K562 (cell line): ENCODE results near the gene PGBD4. TPM values are rescaled to one million over a fixed set of nuclear protein-coding genes. Genes with fewer than 3 reads are reported as not detected.
A peak's percentile ranks its signal among the peaks of the same experiment; 100 is the strongest.

ENCODE experiments used
- EHMT2 ChIP-seq: fragments of 450-650 bp; IDR thresholded peaks from 2 replicates; pipeline ENCODE4 v1.6.1; 2018; ENCODE audit warnings: antibody characterized with exemption
- EP300 ChIP-seq: IDR thresholded peaks from 2 replicates; pipeline ENCODE4 v1.6.1; 2012; ENCODE audit warnings: low read length, improper control_type of control experiment
- HDAC2 ChIP-seq: fragments of 450-650 bp; IDR thresholded peaks from 2 replicates; pipeline ENCODE4 v1.6.1; 2016; ENCODE audit warnings: mild to moderate bottlenecking
- HES1 ChIP-seq: fragments of 450-650 bp; IDR thresholded peaks from 2 replicates; pipeline ENCODE4 v1.6.1; 2016; ENCODE audit warnings: low read depth, mild to moderate bottlenecking, moderate library complexity
- HMG20B ChIP-seq: fragments of 250-450 bp; sonication (Bioruptor Pico); IDR thresholded peaks from 2 replicates; pipeline ENCODE4 v1.5.0; 2021; ENCODE audit warnings: mild to moderate bottlenecking
- KDM5B ChIP-seq: fragments of 200-600 bp; sonication (generic); IDR thresholded peaks from 2 replicates; pipeline ENCODE4 v1.6.1; 2012; ENCODE audit warnings: low read depth, mild to moderate bottlenecking, moderate library complexity, low read length, control low read depth, inconsistent platforms; ENCODE audit not compliant: insufficient replicate concordance
- MGA ChIP-seq: fragments of 450-650 bp; IDR thresholded peaks from 2 replicates; pipeline ENCODE4 v1.6.1; 2016; ENCODE audit warnings: mild to moderate bottlenecking, moderate library complexity
- MLLT1 ChIP-seq, 2 experiments: fragments of 450-650 bp; IDR thresholded peaks; 2 replicates each; pipeline ENCODE4 v1.6.1; 2016
- RBM15 ChIP-seq: fragments of 200-400 bp; formaldehyde crosslinking; IDR thresholded peaks from 2 replicates; pipeline ENCODE4 v1.6.1; 2018; ENCODE audit warnings: mild to moderate bottlenecking, low read length, moderate library complexity; ENCODE audit not compliant: insufficient read depth
- SAFB2 ChIP-seq: fragments of 200-400 bp; formaldehyde crosslinking; IDR thresholded peaks from 2 replicates; pipeline ENCODE4 v1.6.1; 2018; ENCODE audit warnings: borderline replicate concordance, low read length, low read depth, moderate library complexity; ENCODE audit not compliant: severe bottlenecking
- STAG1 ChIP-seq: sonication (generic); formaldehyde crosslinking; IDR thresholded peaks from 2 replicates; pipeline ENCODE4 v1.5.0; 2020; ENCODE audit warnings: missing genetic modification reagents, borderline replicate concordance
- ZBTB9 ChIP-seq: fragments of 450-650 bp; formaldehyde crosslinking; IDR thresholded peaks from 2 replicates; pipeline ENCODE4 v1.4.0; 2020; ENCODE audit warnings: mild to moderate bottlenecking, moderate library complexity
- ZNF23 ChIP-seq: fragments of 250-450 bp; sonication (Bioruptor Pico); IDR thresholded peaks from 2 replicates; pipeline ENCODE4 v1.4.0; 2020; ENCODE audit warnings: mild to moderate bottlenecking
- ZNF77 ChIP-seq: fragments of 250-450 bp; sonication (Bioruptor Pico); IDR thresholded peaks from 2 replicates; pipeline ENCODE4 v1.5.0; 2020
- ZNF778 ChIP-seq: fragments of 450-650 bp; formaldehyde crosslinking; IDR thresholded peaks from 2 replicates; pipeline ENCODE4 v1.4.0; 2020; ENCODE audit warnings: mild to moderate bottlenecking, moderate library complexity
- polyA plus RNA-seq, 8 experiments: library from polyadenylated mRNA; depleted of rRNA in 4 of 8; stranded (reverse) in 5 of 8; unstranded in 3 of 8; fragments of >200 nt; fragmentation: Nextera tagmentation in 2 of 8; fragmentation: Illumina TruSeq in 1 of 8; extraction: Ambion mirVana in 2 of 8; extraction: Trizol in 1 of 8; gene quantifications; 2 replicates each; pipeline versions ENCODE4 v1.2.1 to v1.2.3, GENCODE V29; 2011 to 2014; ENCODE audit warnings: inconsistent platforms in 1 of 8, missing spikeins in 1 of 8
- total RNA-seq, 7 experiments: library from RNA; depleted of rRNA in 6 of 7; stranded (reverse); fragments of >200 nt in 6 of 7; fragmentation: Illumina TruSeq in 2 of 7; extraction: Trizol in 2 of 7; gene quantifications; 2 replicates each; pipeline versions ENCODE4 v1.2.1 to v1.2.3, GENCODE V29; 2011 to 2021; ENCODE audit warnings: low replicate concordance in 1 of 7

PGBD4 gene
- total and polyA plus RNA-seq, 9 of the 15 experiments (the other 6 are each of a cell fraction or from before 2014, with no cell fraction given) = 2.1 to 4.9 (median 2.7) TPM

GRCh38 chr15:34079904-34080303, 22.0 kb upstream of the PGBD4 start (continued):
- no peak for TF ChIP-seq MGA
- TF ChIP-seq ZBTB9 (CRISPR knock-in tag) = no peak
- TF ChIP-seq KDM5B = no peak
- peak; percentile 57; the same call in 1 of the 2 replicates for TF ChIP-seq HES1
- TF ChIP-seq RBM15 = no peak
- TF ChIP-seq STAG1 (CRISPR knock-in tag) = no peak
- TF ChIP-seq ZNF23 = no peak
- TF ChIP-seq MLLT1 (IDR thresholded peaks at IDR 0.05) = no peak
- no peak for TF ChIP-seq SAFB2
- TF ChIP-seq ZNF77 (CRISPR knock-in tag) = no peak
- TF ChIP-seq HMG20B (CRISPR knock-in tag) = no peak
- TF ChIP-seq ZNF778 (CRISPR knock-in tag) = no peak
- TF ChIP-seq EHMT2 = no peak
- TF ChIP-seq EP300 = peak; percentile 49
- TF ChIP-seq HDAC2 = 0 out of 2 replicates have a peak, but pooled peaks have one; percentile 41
